GM21528 (cell line): ENCODE measurements around the gene C1orf210.

Experiments used
- ATAC-seq: cut with Tn5 transposase; IDR thresholded peaks from one replicate; pipeline ENCODE4 v1.9.1; 2021; ENCODE audit warnings: mild to moderate bottlenecking, moderate library complexity; ENCODE audit not compliant: unreplicated experiment, low FRiP score

Gene C1orf210

GRCh38 chr1:43296207-43296606, 10.8 kb upstream of the C1orf210 start:
- no peak for ATAC-seq

GRCh38 chr1:43294761-43295160, 9.4 kb upstream of the C1orf210 start:
- ATAC-seq = no peak

GRCh38 chr1:43293896-43294760, 8.7 kb upstream of the C1orf210 start:
- no peak for ATAC-seq

GRCh38 chr1:43293176-43293575, 7.8 kb upstream of the C1orf210 start:
- no peak for ATAC-seq

DNA sequence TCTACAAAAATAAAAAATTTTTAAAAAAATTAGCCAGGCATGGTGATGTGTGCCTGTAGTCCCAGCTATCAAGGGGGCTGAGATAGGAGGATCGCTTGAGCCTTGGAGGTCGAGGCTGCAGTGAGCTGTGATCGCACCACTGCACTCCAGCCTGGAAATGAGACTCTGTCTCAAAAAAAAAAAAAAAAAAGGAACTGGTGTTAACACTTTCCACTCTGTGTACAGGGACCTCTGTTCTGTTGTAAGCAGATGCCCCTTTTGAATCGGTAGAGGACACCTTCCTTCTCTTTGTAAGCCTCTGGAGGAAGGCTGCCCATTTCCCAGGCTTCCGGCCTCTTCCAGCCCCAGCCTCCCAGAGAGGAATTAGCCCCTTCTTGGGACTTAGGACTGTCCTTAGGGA, 7.3 kb upstream of the C1orf210 start:
- no peak for ATAC-seq

- no peak for ATAC-seq
Observed at GRCh38 chr1:43292216-43292615, 6.8 kb upstream of the C1orf210 start.

DNA sequence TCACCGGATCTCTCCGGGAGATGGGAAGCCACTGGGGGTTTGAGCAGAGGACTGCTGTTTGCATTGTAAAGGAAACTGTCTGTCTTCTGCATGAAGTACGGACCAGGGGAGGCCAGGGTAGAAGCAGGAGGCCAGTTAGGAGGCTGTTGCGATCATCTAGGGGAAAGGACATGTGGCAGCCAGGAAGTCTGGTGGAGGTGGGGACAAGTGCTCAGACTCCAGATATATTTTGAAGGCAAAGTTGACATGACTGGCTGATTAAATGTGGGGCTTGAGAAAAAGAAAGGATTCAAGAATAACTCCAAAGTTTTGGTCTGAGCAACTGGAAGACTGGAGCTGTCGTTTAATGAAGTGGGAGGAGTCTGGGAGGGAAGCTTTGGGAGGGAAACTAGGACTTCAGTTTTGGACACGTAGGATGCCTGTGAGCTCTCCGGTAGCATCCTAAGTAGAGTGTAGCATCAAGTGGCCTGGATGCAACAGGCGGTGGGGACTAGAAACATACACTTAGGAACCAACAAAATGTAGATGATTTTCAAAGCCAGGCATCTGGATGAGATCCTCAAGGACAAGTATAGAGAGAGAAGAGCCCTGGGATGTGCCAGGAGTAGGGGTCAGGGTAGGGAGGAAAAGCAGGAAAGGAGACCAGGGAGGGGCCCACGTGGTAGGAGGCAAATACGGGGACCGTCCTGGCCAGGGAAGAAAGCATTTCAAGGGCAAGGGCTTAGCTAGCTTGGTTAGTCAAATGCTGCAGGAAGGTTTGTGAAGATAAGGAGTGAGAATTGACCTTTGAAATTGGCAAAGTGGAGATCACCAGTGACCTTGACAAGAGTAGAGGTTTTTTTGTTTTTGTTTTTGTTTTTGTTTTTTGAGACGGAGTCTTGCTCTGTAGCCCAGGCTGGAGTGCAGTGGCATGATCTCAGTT, 3.7 kb upstream of the C1orf210 start:
- no peak for ATAC-seq

DNA sequence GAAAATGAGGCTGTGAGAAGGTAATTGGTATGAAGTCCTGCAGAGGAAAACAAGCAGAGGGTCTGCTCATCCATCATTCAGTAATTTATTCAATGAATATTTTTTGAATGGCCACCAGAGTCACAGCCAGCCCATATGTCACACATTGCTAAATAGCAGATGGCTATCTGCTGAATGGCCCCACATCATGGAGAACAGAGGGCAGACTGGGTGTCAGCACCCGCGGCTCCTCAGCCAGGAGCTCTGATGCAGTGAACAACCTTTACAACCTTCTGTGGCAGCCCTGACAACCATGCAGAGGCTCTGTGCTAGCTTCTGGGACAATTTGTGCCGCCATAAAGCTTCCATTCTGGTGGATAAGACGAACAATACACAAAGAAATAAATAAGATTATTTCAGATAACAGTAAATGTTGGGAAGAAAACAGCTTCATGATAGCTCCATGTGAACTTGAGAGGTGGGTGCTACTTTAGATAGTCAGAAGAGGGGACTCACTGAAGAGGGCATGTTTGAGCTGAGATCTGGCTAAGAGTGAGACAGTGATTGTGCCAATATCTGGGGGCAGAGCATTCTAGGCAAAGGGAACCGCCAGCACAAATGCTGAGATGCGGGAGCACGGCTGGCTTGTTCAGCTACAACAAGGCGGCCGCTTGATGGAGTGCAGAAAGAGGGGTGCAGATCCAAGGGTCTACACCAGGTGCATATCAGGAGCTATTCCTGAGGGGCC, 2.8 kb upstream of the C1orf210 start:
- ATAC-seq = no peak

GRCh38 chr1:43286533-43286932, 1.2 kb upstream of the C1orf210 start:
- ATAC-seq = no peak

DNA sequence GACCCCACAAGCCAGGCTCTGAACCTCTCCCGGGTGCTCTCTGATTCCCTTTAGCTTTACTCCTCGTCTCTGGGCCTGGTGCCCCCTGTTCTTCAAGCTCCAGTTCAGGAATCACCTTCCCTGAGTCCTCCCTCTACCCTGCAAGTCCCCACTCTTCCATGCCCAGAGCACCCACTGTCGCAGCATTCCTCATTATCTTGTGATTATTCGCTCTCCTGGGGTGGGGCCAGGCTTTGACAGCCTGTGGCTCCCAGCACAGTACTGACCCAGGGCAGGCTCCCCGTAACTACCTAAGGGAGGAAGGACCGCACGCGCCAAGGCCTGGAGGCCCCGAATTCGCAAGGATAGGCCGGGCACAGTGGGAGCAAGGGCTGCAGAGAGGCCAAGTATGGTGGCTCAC, 734 bp upstream of the C1orf210 start:
- ATAC-seq = no peak

GRCh38 chr1:43284546-43285110, 753 bp downstream of the C1orf210 start:
- no peak for ATAC-seq

DNA sequence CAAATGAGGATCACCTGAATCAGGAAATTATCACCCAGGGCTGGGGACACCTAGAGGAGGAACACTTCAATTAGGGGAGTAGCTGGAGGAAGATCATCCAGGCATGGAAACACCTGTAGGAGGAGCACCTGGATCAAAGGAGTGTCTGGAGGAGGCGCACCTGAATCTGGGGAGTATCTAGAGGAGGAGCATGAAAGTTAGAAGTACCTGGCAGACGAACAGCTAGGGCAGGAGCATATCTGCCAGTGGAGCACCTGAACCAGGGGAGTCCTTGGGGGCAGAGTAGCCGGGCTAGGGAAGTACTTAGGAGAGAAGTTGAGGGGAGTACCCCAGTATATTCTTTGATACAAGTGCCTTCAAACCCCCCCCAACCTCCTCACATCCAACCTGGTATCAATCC, 1.3 kb downstream of the C1orf210 start:
- no peak for ATAC-seq

DNA sequence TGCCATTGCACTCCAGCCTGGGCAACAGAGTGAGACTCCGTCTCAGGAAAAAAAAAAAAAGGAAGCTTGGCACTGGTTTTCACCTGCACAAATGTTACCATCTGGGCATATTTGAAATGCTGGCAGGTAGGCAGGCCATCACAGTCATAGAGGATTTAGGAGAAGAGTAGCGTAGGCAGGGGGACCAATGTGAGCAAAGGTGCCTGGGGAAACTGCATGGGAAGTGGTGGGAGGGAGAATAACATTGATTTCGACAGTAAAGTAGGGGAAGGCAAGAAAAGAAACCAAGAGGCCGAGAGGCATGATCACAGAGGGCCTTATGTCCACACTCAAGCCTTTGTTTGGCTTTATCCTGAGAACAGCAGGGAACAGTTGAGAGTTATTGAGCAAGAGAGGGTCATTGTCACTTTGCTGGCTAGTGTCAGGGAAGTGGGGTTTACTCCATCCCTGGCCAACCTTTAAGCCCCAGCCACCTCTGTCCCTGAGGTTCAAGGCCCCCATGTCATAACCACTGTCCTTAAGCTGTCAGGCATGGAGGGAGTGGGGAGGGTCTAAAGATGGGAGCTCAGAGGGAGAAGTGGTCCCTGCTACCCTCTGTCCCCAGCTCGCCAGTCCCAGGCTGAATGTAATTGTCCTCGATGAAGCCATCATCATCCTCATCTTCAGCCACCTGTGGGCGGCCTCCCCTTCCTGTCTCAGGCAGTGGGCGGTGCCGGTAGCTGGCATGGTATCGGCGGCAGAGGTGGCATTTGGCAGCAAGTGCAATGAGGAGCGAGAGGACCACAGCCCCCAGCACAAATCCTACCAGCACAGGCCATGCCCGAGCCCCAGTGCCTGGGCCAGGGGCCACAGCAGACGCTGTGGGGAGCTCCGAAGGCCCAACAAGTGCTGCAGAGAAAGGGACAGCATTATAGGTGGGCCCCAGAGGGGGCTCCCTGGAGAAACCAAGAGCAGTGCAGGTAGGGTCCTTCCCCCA, 2.9 kb downstream of the C1orf210 start:
- ATAC-seq = no peak

GRCh38 chr1:43280692-43281091, 4.7 kb downstream of the C1orf210 start:
- no peak for ATAC-seq

DNA sequence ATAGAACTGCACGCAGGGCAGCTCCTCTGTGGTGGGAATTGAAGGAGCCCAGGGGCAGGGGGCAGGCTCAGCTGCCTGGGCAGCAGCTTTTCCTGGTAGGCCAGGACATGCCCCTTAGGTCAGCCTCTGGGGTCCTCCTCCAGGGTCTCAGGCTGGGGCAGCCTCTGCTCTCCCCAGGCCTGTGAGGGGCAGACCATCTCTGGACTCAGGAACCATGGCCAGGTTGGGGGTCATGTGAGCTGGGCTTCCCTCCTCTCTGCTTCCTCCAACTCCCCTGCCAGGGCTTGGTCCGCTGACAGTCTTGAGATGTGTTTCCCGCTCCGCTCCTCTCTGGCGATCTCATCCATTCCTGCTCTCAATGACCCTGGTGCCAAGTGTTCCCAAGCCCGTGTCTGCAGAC, 5.7 kb downstream of the C1orf210 start:
- no peak for ATAC-seq

DNA sequence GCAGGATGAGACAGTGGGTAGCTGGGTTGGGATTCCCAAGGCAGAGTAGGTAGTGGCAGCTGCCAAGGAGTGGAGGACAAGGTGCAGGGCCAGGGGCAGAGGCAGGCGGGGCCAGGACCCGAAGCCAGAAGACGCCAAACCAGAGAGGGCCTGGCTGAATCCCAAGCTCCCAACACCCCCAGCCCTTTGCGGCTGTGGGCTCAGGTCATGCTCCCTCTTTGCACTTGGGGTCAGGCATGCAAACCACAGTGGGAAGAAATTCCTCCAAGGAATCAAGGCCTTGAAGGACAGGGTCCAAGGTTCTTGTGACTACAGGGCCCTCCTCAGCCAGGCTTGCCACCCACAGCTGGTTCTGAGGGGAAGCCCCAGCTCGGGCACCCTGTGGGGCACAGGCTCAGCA, 6.2 kb downstream of the C1orf210 start:
- no peak for ATAC-seq

DNA sequence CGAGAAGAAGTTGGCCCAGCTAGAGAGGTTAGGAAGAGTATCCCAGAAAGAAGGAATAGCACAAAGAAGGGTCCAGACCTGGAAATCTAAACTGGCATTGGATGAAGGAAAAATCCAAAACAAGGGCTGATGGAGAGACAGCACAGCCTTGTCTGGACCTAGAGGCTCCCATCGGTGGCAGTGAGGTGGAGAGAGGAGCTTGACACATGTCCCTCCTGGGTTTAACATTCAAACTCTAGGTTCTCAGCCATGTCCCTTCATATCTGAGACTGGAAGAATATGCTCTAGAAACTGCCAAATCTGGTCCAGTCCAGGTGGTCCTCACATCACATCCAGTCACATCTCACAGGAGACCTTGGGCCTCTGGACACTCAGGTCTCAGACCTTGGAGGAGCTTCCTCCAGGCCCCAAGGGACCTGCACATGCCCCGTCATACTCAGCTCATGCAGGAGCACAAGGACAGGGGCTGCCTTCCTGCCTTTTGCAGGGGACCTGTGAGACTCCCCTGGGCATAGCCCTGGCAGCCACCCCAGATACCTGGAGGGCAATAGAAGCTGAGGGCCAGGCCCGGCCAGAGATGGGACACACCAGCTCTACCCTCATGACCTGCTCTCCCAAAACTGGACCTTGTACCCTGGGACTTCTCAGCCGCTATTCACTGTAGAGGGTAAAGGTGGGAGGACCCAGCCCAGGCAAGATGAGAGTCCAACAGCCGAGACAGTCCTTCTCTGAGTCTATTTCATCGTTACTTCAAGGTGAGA, 8.1 kb downstream of the C1orf210 start:
- no peak for ATAC-seq

GRCh38 chr1:43276673-43277072, 8.7 kb downstream of the C1orf210 start:
- ATAC-seq = no peak
